ENCODE data around the gene BIRC3. TPM values are rescaled to one million over a fixed set of nuclear protein-coding genes. Genes with fewer than 3 reads are reported as not detected.
"Not testable (repeated sequence)": the region's sequence is repeated elsewhere in the genome, so short reads cannot be mapped to it uniquely, and the experiment has no call there.

BIRC3 gene
- total RNA-seq, 1 donor from 2014 or later, result 1.8 TPM

GRCh38 chr11:102319544-102319943 lies 2.3 kb downstream of the BIRC3 start:
- intact Hi-C loops (cut with DNase I), result no loop called here

GRCh38 chr11:102320188-102320587 lies 2.9 kb downstream of the BIRC3 start:
- intact Hi-C loops (cut with DNase I), result no loop called here
- DNase-seq (ENCODE audit: low spot score), result no peak

More at GRCh38 chr11:102319544-102319943, 2.3 kb downstream of the BIRC3 start:
- no peak for DNase-seq (ENCODE audit: low spot score)

- intact Hi-C loops (cut with DNase I), result no loop called here
- DNase-seq (ENCODE audit: low spot score), result no peak
Measured at GRCh38 chr11:102320679-102321078, 3.4 kb downstream of the BIRC3 start.

- intact Hi-C loops (cut with DNase I), result no loop called here
- no peak for DNase-seq (ENCODE audit: low spot score)
Measured at GRCh38 chr11:102322560-102322959, 5.3 kb downstream of the BIRC3 start.

GRCh38 chr11:102323542-102324251 lies 6.4 kb downstream of the BIRC3 start:
- DNase-seq (ENCODE audit: low spot score), result no peak
- intact Hi-C loops (cut with DNase I), result no loop called here

- intact Hi-C loops (cut with DNase I), result no loop called here
- no peak for DNase-seq (ENCODE audit: low spot score)
Measured at GRCh38 chr11:102325088-102325487, 7.8 kb downstream of the BIRC3 start.

- intact Hi-C loops (cut with DNase I), result no loop called here
- DNase-seq (ENCODE audit: low spot score), result no peak
Measured at GRCh38 chr11:102328748-102329147, 11.5 kb downstream of the BIRC3 start.

- no peak for DNase-seq (ENCODE audit: low spot score)
- intact Hi-C loops (cut with DNase I), result no loop called here
Measured at GRCh38 chr11:102330231-102330630, 12.9 kb downstream of the BIRC3 start.

GRCh38 chr11:102331341-102331740 lies 14.1 kb downstream of the BIRC3 start:
- no peak for DNase-seq (ENCODE audit: low spot score)

GRCh38 chr11:102332611-102332994 lies 15.3 kb downstream of the BIRC3 start:
- DNase-seq (ENCODE audit: low spot score), result no peak
- intact Hi-C loops (cut with DNase I), result no loop called here

More at GRCh38 chr11:102331341-102331740, 14.1 kb downstream of the BIRC3 start:
- intact Hi-C loops (cut with DNase I), result no loop called here

GRCh38 chr11:102338479-102339010 lies 21.3 kb downstream of the BIRC3 start:
- no peak for DNase-seq (ENCODE audit: low spot score)
- intact Hi-C loops (cut with DNase I), result no loop called here

GRCh38 chr11:102341311-102341710 lies 24.0 kb downstream of the BIRC3 start:
- intact Hi-C loops (cut with DNase I), result loop anchor here (2.0 to 5.0 kb wide), 2 partner anchors 54 to 153 kb away; no protein-coding TSS in a partner anchor
- not testable (repeated sequence) for DNase-seq (ENCODE audit: low spot score)

- intact Hi-C loops (cut with DNase I), result loop anchor here (2.0 to 5.0 kb wide), 2 partner anchors 55 to 153 kb away; no protein-coding TSS in a partner anchor
- DNase-seq (ENCODE audit: low spot score), result no peak
Measured at GRCh38 chr11:102341844-102342318, 24.6 kb downstream of the BIRC3 start.

- intact Hi-C loops (cut with DNase I), result loop anchor here (5.0 kb wide), 1 partner anchor 57 kb away; no protein-coding TSS in a partner anchor
- DNase-seq (ENCODE audit: low spot score), result no peak
Measured at GRCh38 chr11:102343809-102344208, 26.5 kb downstream of the BIRC3 start.

GRCh38 chr11:102345904-102346303 lies 28.6 kb downstream of the BIRC3 start:
- intact Hi-C loops (cut with DNase I), result loop anchor here (2.0 to 5.0 kb wide), 2 partner anchors 107 to 234 kb away; partner anchors contain the start of genes TMEM123 and YAP1
- no peak for DNase-seq (ENCODE audit: low spot score)

- intact Hi-C loops (cut with DNase I), result loop anchor here (2.0 to 5.0 kb wide), 2 partner anchors 106 to 234 kb away; partner anchors contain the start of genes TMEM123 and YAP1
Measured at GRCh38 chr11:102346456-102346747, 29.1 kb downstream of the BIRC3 start.

GRCh38 chr11:102346748-102347461 lies 29.6 kb downstream of the BIRC3 start, which contains the start of gene BIRC2:
BIRC2 (plus strand) TSS chr11:102347214; CDS start chr11:102349855, 2,641 bp downstream.
- intact Hi-C loops (cut with DNase I), result loop anchor here (2.0 to 5.0 kb wide), 2 partner anchors 106 to 235 kb away; partner anchors contain the start of genes TMEM123 and YAP1
- DNase-seq (ENCODE audit: low spot score), result peak; percentile 98

More at GRCh38 chr11:102346456-102346747, 29.1 kb downstream of the BIRC3 start:
- DNase-seq (ENCODE audit: low spot score), result no peak

- no peak for DNase-seq (ENCODE audit: low spot score)
- intact Hi-C loops (cut with DNase I), result loop anchor here (2.0 to 5.0 kb wide), 2 partner anchors 105 to 235 kb away; partner anchors contain the start of genes TMEM123 and YAP1
Measured at GRCh38 chr11:102347462-102348370, 30.4 kb downstream of the BIRC3 start.

- intact Hi-C loops (cut with DNase I), result no loop called here
- DNase-seq (ENCODE audit: low spot score), result no peak
Measured at GRCh38 chr11:102357116-102357515, 39.8 kb downstream of the BIRC3 start.

Measured in cardiac septum (tissue), 1 donor.